ENCODE measurements around the gene HIGD1A. TPM values are rescaled to one million over a fixed set of nuclear protein-coding genes. Genes with fewer than 3 reads are reported as not detected.

Gene HIGD1A
- total RNA-seq, 2 experiments from 2014 or later = 60.4 to 75.8 TPM

DNA sequence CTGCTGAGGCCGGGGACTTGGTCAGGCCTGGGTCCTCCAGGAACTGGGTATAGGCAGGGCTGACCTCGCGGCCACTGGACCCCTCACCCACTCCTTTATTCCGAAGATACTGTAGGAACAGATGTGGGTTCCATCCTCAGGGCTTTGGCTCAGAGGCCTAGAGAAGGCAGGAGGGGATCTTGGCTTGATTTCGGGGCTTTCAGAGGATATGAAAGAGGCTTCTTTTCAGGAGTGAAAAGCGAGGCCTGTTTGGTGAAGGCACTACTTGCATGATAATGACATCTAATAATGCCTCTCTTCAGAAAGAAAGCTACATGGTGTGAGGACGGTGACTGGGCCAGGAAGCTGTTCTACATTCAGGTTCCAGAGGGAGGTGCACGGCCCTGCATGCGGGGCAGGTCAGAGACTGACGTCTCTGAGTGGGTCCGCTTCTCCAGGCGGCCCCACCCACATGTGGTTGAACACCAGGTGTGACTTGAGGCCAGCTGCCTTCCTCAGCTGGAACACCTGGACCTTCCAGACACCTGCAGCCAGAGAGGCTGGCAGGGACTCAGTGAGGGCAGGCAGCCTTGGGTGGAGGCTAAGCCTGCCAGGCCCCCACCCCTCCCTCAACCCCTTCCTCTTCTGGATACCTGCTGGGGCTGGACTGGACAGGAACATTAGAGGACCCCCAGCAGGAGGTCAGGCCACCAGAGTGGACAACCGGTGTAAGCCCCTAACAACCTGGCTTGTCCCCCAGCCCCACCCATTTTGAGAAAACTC lies 70.6 kb downstream of the HIGD1A start:
- no TSS peak for BruUV-seq (replicated peaks)
- Histone ChIP-seq H3K4me1 (ENCODE audit: insufficient read depth, low read length, poor library complexity, severe bottlenecking) (no peaks in the 10 kb centered on the region), H3K27ac (ENCODE audit: low read depth, low read length, poor library complexity, severe bottlenecking) (no peak overlapping the region), H2AFZ (ENCODE audit: low read length) (no peak overlapping the region), H4K20me1 (ENCODE audit: insufficient read depth, low read length) (no peaks in the 10 kb centered on the region), H3K4me3 (ENCODE audit: low read depth, low read length, poor library complexity, severe bottlenecking) (no peak overlapping the region), H3K36me3 (ENCODE audit: insufficient read depth, low read length) (no peaks in the 10 kb centered on the region), H3K4me2 (ENCODE audit: low read length) (no peak overlapping the region), H3K79me2 (ENCODE audit: insufficient read depth, low read depth, low read length) (no peaks in the 10 kb centered on the region), H3K9me3 (ENCODE audit: low read length) (no peaks in the 10 kb centered on the region), H3K9me2 (ENCODE audit: insufficient read depth, low read length) (no peaks in the 10 kb centered on the region)
- ChIA-PET CTCF (ENCODE audit: unreplicated experiment) (no interaction called here), POLR2A (no interaction called here)
- TF ChIP-seq EZH2phosphoT487 (IDR thresholded peaks at IDR 0.05; ENCODE audit: borderline replicate concordance, low read depth, low read length) = no peak
- TF ChIP-seq, protein P1, sequence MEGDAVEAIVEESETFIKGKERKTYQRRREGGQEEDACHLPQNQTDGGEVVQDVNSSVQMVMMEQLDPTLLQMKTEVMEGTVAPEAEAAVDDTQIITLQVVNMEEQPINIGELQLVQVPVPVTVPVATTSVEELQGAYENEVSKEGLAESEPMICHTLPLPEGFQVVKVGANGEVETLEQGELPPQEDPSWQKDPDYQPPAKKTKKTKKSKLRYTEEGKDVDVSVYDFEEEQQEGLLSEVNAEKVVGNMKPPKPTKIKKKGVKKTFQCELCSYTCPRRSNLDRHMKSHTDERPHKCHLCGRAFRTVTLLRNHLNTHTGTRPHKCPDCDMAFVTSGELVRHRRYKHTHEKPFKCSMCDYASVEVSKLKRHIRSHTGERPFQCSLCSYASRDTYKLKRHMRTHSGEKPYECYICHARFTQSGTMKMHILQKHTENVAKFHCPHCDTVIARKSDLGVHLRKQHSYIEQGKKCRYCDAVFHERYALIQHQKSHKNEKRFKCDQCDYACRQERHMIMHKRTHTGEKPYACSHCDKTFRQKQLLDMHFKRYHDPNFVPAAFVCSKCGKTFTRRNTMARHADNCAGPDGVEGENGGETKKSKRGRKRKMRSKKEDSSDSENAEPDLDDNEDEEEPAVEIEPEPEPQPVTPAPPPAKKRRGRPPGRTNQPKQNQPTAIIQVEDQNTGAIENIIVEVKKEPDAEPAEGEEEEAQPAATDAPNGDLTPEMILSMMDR (conservative IDR thresholded peaks at IDR 0.05; ENCODE audit: low read length) = no peak
- intact Hi-C loops (cut with micrococcal nuclease; ENCODE audit: unreplicated experiment) = no loop called here
- no peak for DNase-seq (ENCODE audit: low spot score)

Small RNA genes within 50 kb of the gene (small RNA-seq; reads per million reads assigned to genes)
- not detected for gene CCDC13

Other genes starting within 250 kb of the HIGD1A start
- 30.0 and 33.0 TPM in 2 replicates for gene SEC22C, start 222.5 kb downstream of the HIGD1A start, total RNA-seq (2014; rRNA removed; shearing (Covaris generic))
- 36.2 and 39.5 TPM in 2 replicates for gene SEC22C, start 222.5 kb downstream of the HIGD1A start, total RNA-seq (2022)
- 44.1 and 48.9 TPM in 2 replicates for gene SS18L2, start 213.6 kb downstream of the HIGD1A start, total RNA-seq (2014; rRNA removed; shearing (Covaris generic))
- gene SS18L2, start 213.6 kb downstream of the HIGD1A start, total RNA-seq (2022) = 58.1 and 66.5 TPM in 2 replicates
- 85.1 and 90.2 TPM in 2 replicates for gene NKTR, start 203.8 kb downstream of the HIGD1A start, total RNA-seq (2014; rRNA removed; shearing (Covaris generic))
- 154 and 167 TPM in 2 replicates for gene NKTR, start 203.8 kb downstream of the HIGD1A start, total RNA-seq (2022)
- 0.05 and 0.09 TPM in 2 replicates for gene ZBTB47, start 150.8 kb downstream of the HIGD1A start, total RNA-seq (2014; rRNA removed; shearing (Covaris generic))
- gene ZBTB47, start 150.8 kb downstream of the HIGD1A start, total RNA-seq (2022) = not detected in 2 replicates
- gene KLHL40, start 119.0 kb downstream of the HIGD1A start, total RNA-seq (2014; rRNA removed; shearing (Covaris generic)) = not detected in 2 replicates
- gene KLHL40, start 119.0 kb downstream of the HIGD1A start, total RNA-seq (2022) = not detected in 2 replicates
- not detected in 2 replicates for gene HHATL, start 101.7 kb downstream of the HIGD1A start, total RNA-seq (2014; rRNA removed; shearing (Covaris generic))
- not detected in 2 replicates for gene HHATL, start 101.7 kb downstream of the HIGD1A start, total RNA-seq (2022)
- 0.21 and 1.4 TPM in 2 replicates for gene CCDC13, start 31.2 kb downstream of the HIGD1A start, total RNA-seq (2014; rRNA removed; shearing (Covaris generic))
- not detected in 2 replicates for gene CCDC13, start 31.2 kb downstream of the HIGD1A start, total RNA-seq (2022)
- gene ACKR2, start 5.0 kb upstream of the HIGD1A start, total RNA-seq (2014; rRNA removed; shearing (Covaris generic)) = not detected in 2 replicates
- gene ACKR2, start 5.0 kb upstream of the HIGD1A start, total RNA-seq (2022) = 2.0 and 2.9 TPM in 2 replicates
- not detected in 2 replicates for gene CYP8B1, start 71.4 kb upstream of the HIGD1A start, total RNA-seq (2014; rRNA removed; shearing (Covaris generic))
- not detected in 2 replicates for gene CYP8B1, start 71.4 kb upstream of the HIGD1A start, total RNA-seq (2022)
- not detected in 2 replicates for gene ZNF662, start 101.7 kb upstream of the HIGD1A start, total RNA-seq (2014; rRNA removed; shearing (Covaris generic))
- not detected in 2 replicates for gene ZNF662, start 101.7 kb upstream of the HIGD1A start, total RNA-seq (2022)
- gene GASK1A, start 174.8 kb upstream of the HIGD1A start, total RNA-seq (2014; rRNA removed; shearing (Covaris generic)) = not detected in 2 replicates
- not detected in 2 replicates for gene GASK1A, start 174.8 kb upstream of the HIGD1A start, total RNA-seq (2022)

Data from OCI-LY7 (cell line).